ENCODE measurements around the gene EPC1. TPM values are rescaled to one million over a fixed set of nuclear protein-coding genes. Genes with fewer than 3 reads are reported as not detected.

The EPC1 gene
- total RNA-seq, 1 donor from 2014 or later = 62.7 TPM

GRCh38 chr10:32338262-32338661, 8.7 kb downstream of the EPC1 start:
- DNase-seq (ENCODE audit: low spot score in 2 of 2, unreplicated experiment in 2 of 2) = no peak
- no peak for TF ChIP-seq CTCF (IDR thresholded peaks at IDR 0.05; ENCODE audit: unreplicated experiment)
- H3K4me1 Mint-ChIP-seq = peaks cover 33% of the 10 kb centered on the region
- H3K27ac Mint-ChIP-seq = peak overlapping the region; percentile 2
- H3K36me3 Mint-ChIP-seq = peaks cover 8% of the 10 kb centered on the region
- no peaks in the 10 kb centered on the region for H3K9me3 Mint-ChIP-seq
- H3K27me3 Mint-ChIP-seq (ENCODE audit: low read depth) = no peaks in the 10 kb centered on the region
- no peak overlapping the region for H3K4me3 Mint-ChIP-seq

DNA sequence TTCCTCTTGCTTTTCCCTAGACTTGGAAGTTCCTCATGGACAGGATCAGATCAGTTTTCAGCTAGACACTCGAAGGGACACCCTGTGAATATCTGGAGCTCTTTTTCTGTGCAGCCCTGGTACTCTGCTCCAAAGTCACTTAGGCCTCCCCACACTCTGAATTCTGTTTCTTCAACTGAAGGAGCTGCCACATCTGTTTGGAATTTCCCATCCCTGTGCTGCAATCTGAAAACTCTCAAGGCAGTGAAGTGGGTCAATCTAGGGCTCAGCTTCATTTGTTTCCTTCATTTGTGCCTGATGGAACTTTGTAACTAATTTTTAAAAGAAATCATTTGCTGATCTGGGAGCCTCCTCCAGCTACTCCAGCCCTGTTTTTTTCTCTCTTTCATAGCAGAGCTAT, 9.6 kb downstream of the EPC1 start:
- Mint-ChIP-seq H3K9me3 (no peaks in the 10 kb centered on the region), H3K27me3 (ENCODE audit: low read depth) (no peaks in the 10 kb centered on the region), H3K27ac (peak overlapping the region; percentile 2), H3K4me1 (peaks cover 36% of the 10 kb centered on the region), H3K36me3 (peaks cover 8% of the 10 kb centered on the region), H3K4me3 (no peak overlapping the region)
- TF ChIP-seq CTCF (IDR thresholded peaks at IDR 0.05; ENCODE audit: unreplicated experiment) = no peak
- no peak for DNase-seq (ENCODE audit: low spot score in 2 of 2, unreplicated experiment in 2 of 2)

DNA sequence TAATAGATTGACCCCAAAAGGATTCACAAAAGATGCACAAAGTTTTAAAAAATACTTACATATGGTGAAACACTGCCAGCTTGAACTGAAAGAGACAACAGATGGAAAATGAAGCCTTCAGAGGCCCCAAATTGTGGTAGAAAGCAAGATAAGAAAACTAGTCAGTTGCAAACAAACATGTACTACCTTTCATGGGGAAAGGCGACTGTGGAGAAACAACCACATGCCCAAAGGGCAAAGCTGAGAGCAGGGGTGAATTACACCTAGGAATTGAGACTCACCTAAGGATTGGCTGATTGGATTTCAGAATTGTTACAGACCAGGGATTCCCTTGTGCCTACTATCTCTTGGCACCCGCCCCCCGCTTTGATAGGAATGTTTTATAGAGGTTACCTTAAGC, 13.1 kb downstream of the EPC1 start:
- H3K27ac Mint-ChIP-seq = peak overlapping the region; percentile 55
- H3K4me1 Mint-ChIP-seq = peaks cover 50% of the 10 kb centered on the region
- no peaks in the 10 kb centered on the region for H3K27me3 Mint-ChIP-seq (ENCODE audit: low read depth)
- peaks cover 6% of the 10 kb centered on the region for H3K36me3 Mint-ChIP-seq
- TF ChIP-seq CTCF (IDR thresholded peaks at IDR 0.05; ENCODE audit: unreplicated experiment) = no peak
- DNase-seq (ENCODE audit: low spot score in 2 of 2, unreplicated experiment in 2 of 2) = no peak
- no peaks in the 10 kb centered on the region for H3K9me3 Mint-ChIP-seq
- no peak overlapping the region for H3K4me3 Mint-ChIP-seq

DNA sequence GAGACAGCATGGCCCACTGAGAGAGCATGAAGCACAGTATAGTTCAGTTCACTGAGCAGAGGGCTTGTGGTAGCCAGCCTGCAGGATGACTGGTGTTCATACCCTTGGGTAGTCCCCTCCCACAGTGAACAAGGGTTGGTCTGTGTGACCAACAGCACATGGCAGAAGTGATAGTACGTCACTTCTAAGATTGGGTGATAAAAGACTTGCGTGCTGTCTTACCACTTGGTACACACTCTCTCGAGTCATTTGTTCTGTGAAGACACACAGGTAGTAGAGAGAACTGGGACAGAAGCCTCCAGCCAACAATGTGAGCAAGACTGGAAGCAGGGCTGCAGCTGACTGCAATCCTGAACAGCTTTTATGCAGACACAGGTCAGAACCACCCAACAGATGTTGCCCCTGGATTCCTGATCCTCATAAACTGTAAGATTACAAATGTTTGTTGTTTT, 14.6 kb downstream of the EPC1 start:
- no peak for DNase-seq (ENCODE audit: low spot score in 2 of 2, unreplicated experiment in 2 of 2)
- H3K27me3 Mint-ChIP-seq (ENCODE audit: low read depth) = no peaks in the 10 kb centered on the region
- peak overlapping the region; percentile 85 for H3K27ac Mint-ChIP-seq
- no peak overlapping the region for H3K4me3 Mint-ChIP-seq
- H3K36me3 Mint-ChIP-seq = no peaks in the 10 kb centered on the region
- no peak for TF ChIP-seq CTCF (IDR thresholded peaks at IDR 0.05; ENCODE audit: unreplicated experiment)
- no peaks in the 10 kb centered on the region for H3K9me3 Mint-ChIP-seq
- H3K4me1 Mint-ChIP-seq = peaks cover 51% of the 10 kb centered on the region

- no peak for TF ChIP-seq CTCF (IDR thresholded peaks at IDR 0.05; ENCODE audit: unreplicated experiment)
- peak overlapping the region; percentile 85 for H3K27ac Mint-ChIP-seq
- H3K4me3 Mint-ChIP-seq = no peak overlapping the region
- DNase-seq (ENCODE audit: low spot score in 2 of 2, unreplicated experiment in 2 of 2) = no peak
- H3K9me3 Mint-ChIP-seq = no peaks in the 10 kb centered on the region
- no peaks in the 10 kb centered on the region for H3K27me3 Mint-ChIP-seq (ENCODE audit: low read depth)
- H3K36me3 Mint-ChIP-seq = no peaks in the 10 kb centered on the region
- peaks cover 56% of the 10 kb centered on the region for H3K4me1 Mint-ChIP-seq
Measured at GRCh38 chr10:32331606-32332005, 15.4 kb downstream of the EPC1 start.

- no peak overlapping the region for H3K27ac Mint-ChIP-seq
- H3K4me1 Mint-ChIP-seq = peaks cover 62% of the 10 kb centered on the region
- H3K4me3 Mint-ChIP-seq = no peak overlapping the region
- H3K27me3 Mint-ChIP-seq (ENCODE audit: low read depth) = no peaks in the 10 kb centered on the region
- no peaks in the 10 kb centered on the region for H3K36me3 Mint-ChIP-seq
- no peak for DNase-seq (ENCODE audit: low spot score in 2 of 2, unreplicated experiment in 2 of 2)
- H3K9me3 Mint-ChIP-seq = no peaks in the 10 kb centered on the region
- no peak for TF ChIP-seq CTCF (IDR thresholded peaks at IDR 0.05; ENCODE audit: unreplicated experiment)
Measured at GRCh38 chr10:32330214-32330613, 16.7 kb downstream of the EPC1 start.

Measured in mesothelial cell of epicardium (in vitro differentiated cells).